Peyer's patch (tissue), 4 donors: Measurements from ENCODE around the gene SLC12A9.

Experiments used
- CTCF ChIP-seq, 6 experiments: fragments of 450-650 bp in 4 of 6; fragments of 200-600 bp in 2 of 6; sonication (generic) in 1 of 6; IDR thresholded peaks; one replicate each; pipeline ENCODE4 v1.5.1; 2017 to 2019; ENCODE audit warnings: antibody characterized with exemption in 6 of 6, mild to moderate bottlenecking in 3 of 6, moderate library complexity in 1 of 6
- POLR2A ChIP-seq, 2 donors: fragments of 450-650 bp; IDR thresholded peaks; one replicate each; pipeline ENCODE4 v1.5.1; 2017; ENCODE audit warnings: antibody characterized with exemption in 2 of 2, mild to moderate bottlenecking in 2 of 2, moderate library complexity in 2 of 2

- TF ChIP-seq POLR2A (IDR thresholded peaks at IDR 0.05) (no peak), CTCF (IDR thresholded peaks at IDR 0.05) (no peak)
Observed at GRCh38 chr7:100819586-100819985, 32.9 kb upstream of the SLC12A9 start.
